Adrenal gland (tissue), 12 donors: ENCODE data around the gene MAST2. TPM values are rescaled to one million over a fixed set of nuclear protein-coding genes. Genes with fewer than 3 reads are reported as not detected.

Experiments
- DNase-seq, 7 donors: peaks; one replicate each; pipeline ENCODE4 v3.0.0-alpha.2; 2019 to 2020
- H3K27ac ChIP-seq, 5 donors: fragments of 200-600 bp; sonication (generic) in 4 of 5; 1 replicate in 3 of 5; 2 replicates in 2 of 5; pipeline versions ENCODE4 v1.5.1 to v1.8.0; 2016 to 2020; ENCODE audit warnings: mild to moderate bottlenecking in 1 of 5
- H3K27me3 ChIP-seq: fragments of 200-600 bp; 2 replicates; pipeline ENCODE4 v1.8.0; 2021
- H3K36me3 ChIP-seq, 2 donors: fragments of 200-600 bp; replicated peaks in 1 of 2; 1 replicate in 1 of 2; 2 replicates in 1 of 2; pipeline versions ENCODE4 v1.5.1 to v1.8.0; 2018 to 2022
- H3K4me1 ChIP-seq, 2 donors: fragments of 200-600 bp; replicated peaks in 1 of 2; 1 replicate in 1 of 2; 2 replicates in 1 of 2; pipeline versions ENCODE4 v1.5.1 to v1.8.0; 2018 to 2021
- H3K4me3 ChIP-seq, 4 donors: fragments of 200-600 bp; sonication (generic) in 3 of 4; one replicate each; pipeline ENCODE4 v1.5.1; 2016 to 2018
- H3K9me3 ChIP-seq, 3 donors: fragments of 200-600 bp; sonication (generic) in 1 of 3; replicated peaks in 1 of 3; 1 replicate in 2 of 3; 2 replicates in 1 of 3; pipeline versions ENCODE4 v1.5.1 to v1.8.0; 2016 to 2021
- CTCF ChIP-seq, 6 experiments: fragments of 450-650 bp in 4 of 6; fragments of 200-600 bp in 2 of 6; sonication (generic) in 1 of 6; IDR thresholded peaks; 1 replicate in 5 of 6; 2 replicates in 1 of 6; pipeline versions ENCODE4 v1.5.1 to v1.8.0; 2016 to 2021; ENCODE audit warnings: antibody characterized with exemption in 6 of 6, mild to moderate bottlenecking in 2 of 6, moderate library complexity in 1 of 6
- POLR2A ChIP-seq, 2 donors: fragments of 450-650 bp; IDR thresholded peaks; one replicate each; pipeline ENCODE4 v1.6.1; 2017; ENCODE audit warnings: antibody characterized with exemption in 2 of 2, mild to moderate bottlenecking in 2 of 2, moderate library complexity in 1 of 2
- WGBS, 4 donors: extraction: QIAGEN DNeasy Blood & Tissue Kit in 2 of 4; methylation state at CpG; one replicate each; pipeline versions ENCODE4 v1.1.5 to v1.1.7; 2013 to 2017; 5-methylcytosine and 5-hydroxymethylcytosine counted together
- intact Hi-C, 2 donors: fragments of 100-400 bp; cut with DNase I; formaldehyde crosslinking; loops; one replicate each; pipeline versions ENCODE4 v1.14.1 to v1.15.0; 2022 to 2023
- polyA plus RNA-seq, 3 donors: library from polyadenylated mRNA; stranded (reverse); fragments of 200-250 nt in 2 of 3; fragments of 350-450 nt in 1 of 3; fragmentation: Illumina TruSeq in 1 of 3; extraction: RNeasy Lipid Tissue Mini Kit (QIAGEN cat#74804) in 1 of 3; gene quantifications; one replicate each; pipeline ENCODE4 v1.2.3, GENCODE V29; 2013 to 2014
- total RNA-seq, 9 donors: library from RNA; depleted of rRNA in 4 of 9; stranded (reverse); fragments of >200 nt in 4 of 9; fragments of 120-200 nt in 1 of 9; fragmentation: NEBNext Ultra II Directional in 1 of 9; extraction: Animal tissue kit (Norgen Biotek cat#: 25700) in 1 of 9; gene quantifications; one replicate each; pipeline versions ENCODE4 v1.1.0 to v1.2.4, GENCODE V29; 2013 to 2023
- donor health status: healthy with polysubstance abuse.
- donor health status: Bipolar disorder and iron deficiency.
- donor health status: DM: yes; HTN: yes; CAD: no.
- donor health status: DM: no; HTN: no; CAD: no.
- donor health status: DM: no; HTN: no; CAD: no.
- donor health status: DM: yes; HTN: yes; CAD: no.

The MAST2 gene
- total and polyA plus RNA-seq, 12 donors = 18.1 to 38.5 (median 23.5) TPM

DNA sequence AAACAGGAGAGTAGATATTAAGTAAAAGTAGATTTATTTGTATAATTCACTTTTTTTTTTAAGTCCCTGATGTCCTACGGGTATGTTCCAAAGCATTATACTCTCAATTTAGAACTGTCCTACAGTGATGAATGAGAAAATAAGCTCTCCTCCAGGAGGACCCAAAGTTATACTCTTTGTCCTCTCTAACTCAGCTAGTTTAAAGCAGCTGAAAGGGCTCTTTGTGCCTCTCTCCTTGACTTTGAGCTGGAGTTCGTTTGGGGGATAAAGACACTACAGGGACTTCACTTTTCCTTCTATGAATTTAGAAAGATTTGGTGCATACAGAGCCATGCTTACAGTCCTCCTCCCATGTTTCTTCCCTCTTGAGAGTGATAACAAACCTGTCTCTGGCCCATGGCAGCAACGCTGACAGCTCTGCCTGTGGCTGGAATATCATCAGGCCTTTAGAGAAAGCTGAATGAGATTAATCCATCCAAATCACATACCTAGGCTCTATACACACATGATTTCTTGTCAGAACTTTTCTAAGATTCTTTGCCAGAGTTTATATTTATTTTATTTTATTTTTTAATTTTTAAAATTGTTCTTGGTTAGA, 194.7 kb downstream of the MAST2 start:
- DNase-seq = no peak
- WGBS, 4 donors = 72 to 84% (median 78%) methylated on average over 3 of the region's 3 CpGs
- no peaks in the 10 kb centered on the region for H3K9me3 ChIP-seq
- H3K4me3 ChIP-seq = no peak overlapping the region
- H3K4me1 ChIP-seq = no peaks in the 10 kb centered on the region
- no peaks in the 10 kb centered on the region for H3K27me3 ChIP-seq
- TF ChIP-seq CTCF (IDR thresholded peaks at IDR 0.05) (no peak), POLR2A (IDR thresholded peaks at IDR 0.05) (no peak)
- no peak overlapping the region for H3K27ac ChIP-seq
- intact Hi-C loops = no loop called here
- no peaks in the 10 kb centered on the region for H3K36me3 ChIP-seq

DNA sequence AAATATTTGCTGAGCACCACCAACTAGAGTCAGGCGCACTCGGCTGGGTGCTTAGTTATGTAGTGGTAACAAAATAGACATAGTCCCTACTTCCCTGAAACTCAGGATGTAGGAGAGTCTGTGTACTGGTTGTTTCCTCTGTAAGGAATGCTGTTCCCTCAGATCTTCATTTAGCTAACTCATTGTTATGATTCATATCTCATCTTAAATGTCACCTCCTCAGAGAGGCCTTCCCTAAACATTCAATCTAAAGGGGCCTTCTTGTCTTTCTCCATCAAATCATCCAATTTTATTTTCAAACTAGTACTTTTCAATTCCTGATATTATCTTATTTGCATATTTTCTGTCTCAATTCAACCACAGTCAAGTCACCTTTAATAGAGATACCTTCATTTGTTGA, 196.1 kb downstream of the MAST2 start:
- H3K4me3 ChIP-seq = no peak overlapping the region
- no peak for DNase-seq
- intact Hi-C loops = no loop called here
- H3K36me3 ChIP-seq = no peaks in the 10 kb centered on the region
- no peaks in the 10 kb centered on the region for H3K9me3 ChIP-seq
- H3K27ac ChIP-seq = no peak overlapping the region
- no peaks in the 10 kb centered on the region for H3K27me3 ChIP-seq
- 94 to 100% (median 99%) methylated on average over 2 of the region's 2 CpGs for WGBS, 4 donors
- TF ChIP-seq POLR2A (IDR thresholded peaks at IDR 0.05) (no peak), CTCF (IDR thresholded peaks at IDR 0.05) (no peak)
- H3K4me1 ChIP-seq = no peaks in the 10 kb centered on the region

DNA sequence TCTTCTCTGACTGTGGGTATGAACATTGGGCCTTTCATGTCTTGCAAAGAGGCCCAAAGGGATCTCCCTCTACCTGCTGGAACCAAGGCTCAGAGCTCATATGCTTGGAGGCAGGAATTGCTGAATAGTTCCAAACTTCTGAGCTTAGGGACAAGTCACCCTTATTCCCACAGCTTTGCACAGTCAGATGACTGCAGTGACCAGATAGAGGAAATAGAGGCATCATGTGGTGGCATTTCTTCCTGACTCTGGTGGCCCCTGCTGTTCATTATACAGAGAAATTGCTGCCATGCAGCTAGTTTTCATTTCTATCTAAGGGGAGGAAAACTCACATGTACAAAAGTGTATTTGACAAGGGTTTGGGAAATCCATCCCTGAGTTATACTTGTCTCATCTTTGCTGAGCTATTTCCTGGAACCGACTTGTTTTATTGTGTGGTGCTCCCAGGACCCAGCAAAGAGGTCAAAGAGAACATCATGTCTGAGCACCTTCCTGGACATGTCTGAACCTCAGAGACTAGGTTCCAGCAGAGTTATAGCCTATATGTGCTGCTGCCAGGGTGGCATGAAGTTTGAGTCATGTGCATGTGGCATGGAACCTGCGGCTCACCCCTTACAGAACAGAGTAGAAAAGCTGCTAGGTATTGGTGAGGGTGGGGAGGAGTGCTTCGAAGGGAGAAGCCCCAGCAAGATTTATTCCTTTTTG, 197.8 kb downstream of the MAST2 start:
- DNase-seq = no peak
- Histone ChIP-seq H3K27me3 (no peaks in the 10 kb centered on the region), H3K36me3 (peaks cover 0 to 1% of the 10 kb centered on the region in 2 donors), H3K4me1 (no peaks in the 10 kb centered on the region), H3K27ac (no peak overlapping the region), H3K9me3 (no peaks in the 10 kb centered on the region), H3K4me3 (no peak overlapping the region)
- intact Hi-C loops = no loop called here
- no peak for TF ChIP-seq CTCF (IDR thresholded peaks at IDR 0.05)
- TF ChIP-seq POLR2A (IDR thresholded peaks at IDR 0.05) = no peak
- WGBS, 4 donors = 83 to 93% (median 91%) methylated on average over 3 of the region's 3 CpGs

DNA sequence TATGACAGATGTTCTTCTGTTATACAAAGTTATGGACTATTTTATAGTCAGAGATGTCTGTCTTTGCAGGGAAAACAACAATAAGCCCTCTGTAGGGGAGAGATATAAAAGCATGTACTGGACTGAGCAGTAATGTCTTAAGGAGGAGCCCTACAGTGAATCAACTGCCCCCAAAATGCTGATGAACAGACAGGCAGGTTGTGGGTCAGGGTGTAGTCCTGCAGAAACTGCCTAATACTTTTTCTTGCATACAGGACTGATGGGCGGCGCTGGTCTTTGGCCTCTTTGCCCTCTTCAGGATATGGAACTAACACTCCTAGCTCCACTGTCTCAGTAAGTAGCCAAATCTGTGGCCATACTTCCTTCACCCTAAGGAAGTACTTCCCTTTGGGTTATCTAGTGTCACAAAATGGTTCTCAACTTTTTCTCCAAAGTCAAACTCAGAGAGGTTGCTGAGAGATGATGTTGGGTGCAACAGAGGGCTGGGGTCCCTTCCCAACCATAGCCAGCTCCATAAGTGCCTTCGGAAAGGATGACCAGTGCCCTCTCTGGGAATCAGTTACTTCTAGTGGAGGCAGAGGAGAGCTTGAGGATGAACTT, 199.2 kb downstream of the MAST2 start:
- H3K4me3 ChIP-seq = no peak overlapping the region
- WGBS, 4 donors = 91 to 97% (median 93%) methylated on average over 3 of the region's 3 CpGs
- intact Hi-C loops = no loop called here
- no peaks in the 10 kb centered on the region for H3K4me1 ChIP-seq
- TF ChIP-seq POLR2A (IDR thresholded peaks at IDR 0.05) (no peak), CTCF (IDR thresholded peaks at IDR 0.05) (no peak)
- no peaks in the 10 kb centered on the region for H3K27me3 ChIP-seq
- DNase-seq = no peak
- peaks cover 0 to 14% of the 10 kb centered on the region in 2 donors for H3K36me3 ChIP-seq
- H3K9me3 ChIP-seq = no peaks in the 10 kb centered on the region
- H3K27ac ChIP-seq = no peak overlapping the region
